K562 (cell line): Measurements from ENCODE around the gene ELOVL1. TPM values are rescaled to one million over a fixed set of nuclear protein-coding genes. Genes with fewer than 3 reads are reported as not detected.

Experiments used
- ELF4 ChIP-seq: fragments of 450-650 bp; formaldehyde crosslinking; IDR thresholded peaks from 2 replicates; pipeline ENCODE4 v1.4.0; 2022; ENCODE audit warnings: missing genetic modification characterization
- FOXP4 ChIP-seq: sonication (generic); formaldehyde crosslinking; IDR thresholded peaks from 2 replicates; pipeline ENCODE4 v1.8.0; 2022; ENCODE audit warnings: mild to moderate bottlenecking, missing genetic modification reagents, borderline replicate concordance
- KDM5B ChIP-seq: fragments of 200-600 bp; sonication (generic); IDR thresholded peaks from 2 replicates; pipeline ENCODE4 v1.6.1; 2012; ENCODE audit warnings: low read depth, mild to moderate bottlenecking, moderate library complexity, low read length, control low read depth, inconsistent platforms; ENCODE audit not compliant: insufficient replicate concordance
- MAX ChIP-seq: sonication (generic); formaldehyde crosslinking; IDR thresholded peaks from 2 replicates; pipeline ENCODE4 v1.9.0; 2022; ENCODE audit warnings: mild to moderate bottlenecking, missing genetic modification reagents
- NCOA4 ChIP-seq: fragments of 450-650 bp; IDR thresholded peaks from 2 replicates; pipeline ENCODE4 v1.6.1; 2018; ENCODE audit warnings: mild to moderate bottlenecking; ENCODE audit not compliant: partially characterized antibody
- PPARD ChIP-seq: fragments of 250-450 bp; sonication (Bioruptor Pico); IDR thresholded peaks from 2 replicates; pipeline ENCODE4 v1.8.0; 2022; ENCODE audit warnings: inconsistent platforms, mild to moderate bottlenecking, moderate library complexity
- REST ChIP-seq, 2 experiments: fragments of 450-650 bp; formaldehyde crosslinking in 1 of 2; IDR thresholded peaks; 2 replicates each; pipeline versions ENCODE4 v1.4.0 to v1.6.1; 2014 to 2020; ENCODE audit warnings: mild to moderate bottlenecking in 2 of 2, borderline replicate concordance in 1 of 2, low read depth in 1 of 2
- SREBF2 ChIP-seq: sonication (generic); formaldehyde crosslinking; IDR thresholded peaks from 2 replicates; pipeline ENCODE4 v1.4.0; 2020; ENCODE audit warnings: mild to moderate bottlenecking, missing genetic modification reagents
- ZNF311 ChIP-seq: fragments of 250-450 bp; sonication (Bioruptor Pico); IDR thresholded peaks from 2 replicates; pipeline ENCODE4 v1.4.0; 2020; ENCODE audit warnings: mild to moderate bottlenecking, moderate library complexity
- ZNF79 ChIP-seq: fragments of 250-450 bp; sonication (Bioruptor Pico); IDR thresholded peaks from 2 replicates; pipeline ENCODE4 v1.4.0; 2020; ENCODE audit warnings: low read depth, mild to moderate bottlenecking, moderate library complexity
- polyA plus RNA-seq, 8 experiments: library from polyadenylated mRNA; depleted of rRNA in 4 of 8; stranded (reverse) in 5 of 8; unstranded in 3 of 8; fragments of >200 nt; fragmentation: Nextera tagmentation in 2 of 8; fragmentation: Illumina TruSeq in 1 of 8; extraction: Ambion mirVana in 2 of 8; extraction: Trizol in 1 of 8; gene quantifications; 2 replicates each; pipeline versions ENCODE4 v1.2.1 to v1.2.3, GENCODE V29; 2011 to 2014; ENCODE audit warnings: inconsistent platforms in 1 of 8, missing spikeins in 1 of 8
- total RNA-seq, 7 experiments: library from RNA; depleted of rRNA in 6 of 7; stranded (reverse); fragments of >200 nt in 6 of 7; fragmentation: Illumina TruSeq in 2 of 7; extraction: Trizol in 2 of 7; gene quantifications; 2 replicates each; pipeline versions ENCODE4 v1.2.1 to v1.2.3, GENCODE V29; 2011 to 2021; ENCODE audit warnings: low replicate concordance in 1 of 7

ELOVL1 gene
- total and polyA plus RNA-seq, 9 of the 15 experiments (the other 6 are each of a cell fraction or from before 2014, with no cell fraction given) = 51.0 to 157 (median 70.3) TPM

GRCh38 chr1:43414634-43415223 lies 46.9 kb upstream of the ELOVL1 start (continued):
- TF ChIP-seq REST (IDR thresholded peaks at IDR 0.05; ENCODE audit: borderline replicate concordance) (peak; percentile 92), REST (CRISPR knock-in tag; IDR thresholded peaks at IDR 0.05; ENCODE audit: low read depth) (no peak), ZNF311 (CRISPR knock-in tag) (no peak), FOXP4 (no peak), NCOA4 (no peak), ZNF79 (no peak), MAX (no peak), KDM5B (no peak), SREBF2 (CRISPR knock-in tag) (no peak), PPARD (CRISPR knock-in tag) (no peak), ELF4 (CRISPR knock-in tag) (no peak)
